Neural progenitor cell (in vitro differentiated cells): ENCODE data around the gene PLCXD3. TPM values are rescaled to one million over a fixed set of nuclear protein-coding genes. Genes with fewer than 3 reads are reported as not detected.

ENCODE experiments used
- DNase-seq: peaks from one replicate; pipeline ENCODE4 v3.0.0-alpha.2; 2016; ENCODE audit warnings: low spot score
- H2AFZ ChIP-seq: fragments of 200-600 bp; sonication (generic); replicated peaks from 2 replicates; pipeline ENCODE4 v1.6.1; 2016; ENCODE audit warnings: antibody characterized with exemption
- H3F3A ChIP-seq: fragments of 200-600 bp; sonication (generic); 2 replicates; pipeline ENCODE4 v1.6.1; 2016; ENCODE audit warnings: antibody characterized with exemption, low read depth
- H3K27ac ChIP-seq: fragments of 200-600 bp; sonication (generic); 2 replicates; pipeline ENCODE4 v1.5.1; 2016; ENCODE audit warnings: mild to moderate bottlenecking
- H3K27me3 ChIP-seq: fragments of 200-600 bp; sonication (generic); 2 replicates; pipeline ENCODE4 v1.6.1; 2016; ENCODE audit warnings: mild to moderate bottlenecking, moderate library complexity
- H3K36me3 ChIP-seq: fragments of 200-600 bp; sonication (generic); 2 replicates; pipeline ENCODE4 v1.5.1; 2016
- H3K4me1 ChIP-seq: fragments of 200-600 bp; sonication (generic); 2 replicates; pipeline ENCODE4 v1.6.1; 2016; ENCODE audit warnings: mixed run types
- H3K4me2 ChIP-seq: fragments of 200-600 bp; sonication (generic); 2 replicates; pipeline ENCODE4 v1.6.1; 2016
- H3K4me3 ChIP-seq: fragments of 200-600 bp; sonication (generic); 2 replicates; pipeline ENCODE4 v1.5.1; 2016
- H3K79me2 ChIP-seq: fragments of 200-600 bp; sonication (generic); 2 replicates; pipeline ENCODE4 v1.6.1; 2016; ENCODE audit warnings: low read depth
- H3K9ac ChIP-seq: fragments of 200-600 bp; sonication (generic); 2 replicates; pipeline ENCODE4 v1.6.1; 2016
- H3K9me3 ChIP-seq: fragments of 200-600 bp; sonication (generic); 2 replicates; pipeline ENCODE4 v1.5.1; 2016; ENCODE audit warnings: low read depth
- H4K20me1 ChIP-seq: fragments of 200-600 bp; sonication (generic); 2 replicates; pipeline ENCODE4 v1.6.1; 2016; ENCODE audit warnings: low read depth
- H3K27ac Mint-ChIP-seq: 3 replicates; pipeline ENCODE4 v1.8.0; 2021; ENCODE audit warnings: mixed read lengths
- H3K27me3 Mint-ChIP-seq: 2 replicates; pipeline ENCODE4 v1.8.0; 2022; ENCODE audit warnings: low read depth, mild to moderate bottlenecking, inconsistent platforms, moderate library complexity, mixed read lengths; ENCODE audit not compliant: insufficient read depth
- H3K36me3 Mint-ChIP-seq: 3 replicates; pipeline ENCODE4 v1.8.0; 2021; ENCODE audit warnings: mixed read lengths
- H3K4me1 Mint-ChIP-seq: 3 replicates; pipeline ENCODE4 v1.8.0; 2021; ENCODE audit warnings: mixed read lengths
- H3K4me3 Mint-ChIP-seq: 3 replicates; pipeline ENCODE4 v1.8.0; 2021; ENCODE audit warnings: mild to moderate bottlenecking, moderate library complexity, mixed read lengths
- H3K9me3 Mint-ChIP-seq: 3 replicates; pipeline ENCODE4 v1.8.0; 2020; ENCODE audit warnings: mixed read lengths
- CTCF ChIP-seq: fragments of 200-600 bp; sonication (generic); IDR thresholded peaks from 2 replicates; pipeline ENCODE4 v1.5.1; 2017; ENCODE audit warnings: antibody characterized with exemption, mild to moderate bottlenecking
- EZH2 ChIP-seq: fragments of 200-600 bp; sonication (generic); IDR thresholded peaks from 2 replicates; pipeline ENCODE4 v1.6.1; 2017; ENCODE audit warnings: antibody characterized with exemption, mild to moderate bottlenecking, moderate library complexity
- EZH2phosphoT487 ChIP-seq: fragments of 200-600 bp; sonication (generic); IDR thresholded peaks from 2 replicates; pipeline ENCODE4 v1.6.1; 2017; ENCODE audit warnings: antibody characterized with exemption
- total RNA-seq: library from RNA; depleted of rRNA; stranded (reverse); fragments of >200 nt; gene quantifications from 2 replicates; pipeline ENCODE4 v1.2.3, GENCODE V29; 2015; ENCODE audit warnings: low replicate concordance

PLCXD3 gene
- total RNA-seq, 1 donor from 2014 or later: not detected

GRCh38 chr5:41532485-41532884, 22.1 kb upstream of the PLCXD3 start:
- no peak for DNase-seq
- Histone ChIP-seq H3K27me3 (no peaks in the 10 kb centered on the region), H3K4me2 (no peak overlapping the region), H4K20me1 (no peaks in the 10 kb centered on the region), H3K36me3 (no peaks in the 10 kb centered on the region), H3K4me1 (no peaks in the 10 kb centered on the region), H3K79me2 (no peaks in the 10 kb centered on the region), H3K9me3 (no peaks in the 10 kb centered on the region), H3K4me3 (no peak overlapping the region), H3K9ac (no peak overlapping the region), H3K27ac (no peak overlapping the region), H2AFZ (no peak overlapping the region), H3F3A (no peaks in the 10 kb centered on the region)
- Mint-ChIP-seq H3K27me3 (no peaks in the 10 kb centered on the region), H3K9me3 (peaks cover 13% of the 10 kb centered on the region), H3K36me3 (no peaks in the 10 kb centered on the region), H3K4me1 (no peaks in the 10 kb centered on the region), H3K27ac (no peak overlapping the region), H3K4me3 (no peak overlapping the region)
- TF ChIP-seq EZH2: no peak
- TF ChIP-seq EZH2phosphoT487: no peak
- TF ChIP-seq CTCF: no peak

- H3K9me3 ChIP-seq: no peaks in the 10 kb centered on the region
- no peak overlapping the region for H3K27ac ChIP-seq
Observed at GRCh38 chr5:41527201-41527779, 16.9 kb upstream of the PLCXD3 start.

GRCh38 chr5:41526699-41527098, 16.3 kb upstream of the PLCXD3 start:
- TF ChIP-seq CTCF (no peak), EZH2phosphoT487 (no peak)
- Histone ChIP-seq H3K27ac (no peak overlapping the region), H3F3A (no peaks in the 10 kb centered on the region), H3K9me3 (no peaks in the 10 kb centered on the region), H3K27me3 (no peaks in the 10 kb centered on the region), H4K20me1 (no peaks in the 10 kb centered on the region), H3K79me2 (no peaks in the 10 kb centered on the region), H3K9ac (no peak overlapping the region), H2AFZ (no peak overlapping the region), H3K4me3 (no peak overlapping the region), H3K4me1 (peaks cover 9% of the 10 kb centered on the region), H3K36me3 (no peaks in the 10 kb centered on the region), H3K4me2 (no peak overlapping the region)
- H3K4me3 Mint-ChIP-seq: no peak overlapping the region
- no peak for DNase-seq
- peaks cover 2% of the 10 kb centered on the region for H3K4me1 Mint-ChIP-seq
- H3K27ac Mint-ChIP-seq: no peak overlapping the region
- peaks cover 8% of the 10 kb centered on the region for H3K9me3 Mint-ChIP-seq
- no peaks in the 10 kb centered on the region for H3K36me3 Mint-ChIP-seq
- H3K27me3 Mint-ChIP-seq: no peaks in the 10 kb centered on the region

More at GRCh38 chr5:41527201-41527779, 16.9 kb upstream of the PLCXD3 start:
- no peaks in the 10 kb centered on the region for H3K27me3 ChIP-seq
- H3K79me2 ChIP-seq: no peaks in the 10 kb centered on the region
- Mint-ChIP-seq H3K4me1 (peaks cover 2% of the 10 kb centered on the region), H3K4me3 (no peak overlapping the region), H3K27ac (no peak overlapping the region), H3K36me3 (no peaks in the 10 kb centered on the region), H3K9me3 (peaks cover 8% of the 10 kb centered on the region), H3K27me3 (no peaks in the 10 kb centered on the region)
- H3K4me3 ChIP-seq: no peak overlapping the region
- no peak for TF ChIP-seq EZH2
- no peak for TF ChIP-seq EZH2phosphoT487
- TF ChIP-seq CTCF: no peak
- no peak overlapping the region for H3K9ac ChIP-seq
- no peaks in the 10 kb centered on the region for H3F3A ChIP-seq
- H2AFZ ChIP-seq: no peak overlapping the region
- DNase-seq: no peak
- H4K20me1 ChIP-seq: no peaks in the 10 kb centered on the region
- no peak overlapping the region for H3K4me2 ChIP-seq
- no peaks in the 10 kb centered on the region for H3K36me3 ChIP-seq
- peaks cover 4% of the 10 kb centered on the region for H3K4me1 ChIP-seq
